Brain microvascular endothelial cell (primary cell): ENCODE data around the gene CLCA1.
"Not testable (repeated sequence)": the region's sequence is repeated elsewhere in the genome, so short reads cannot be mapped to it uniquely, and the experiment has no call there.

ENCODE experiments used
- DNase-seq: peaks from one replicate; pipeline ENCODE4 v3.0.0-alpha.2; 2020
- H3K27ac ChIP-seq: fragments of 250-450 bp; sonication (Bioruptor Pico); 2 replicates; pipeline ENCODE4 v1.5.1; 2020; ENCODE audit warnings: mild to moderate bottlenecking, moderate library complexity
- H3K27me3 ChIP-seq: fragments of 250-450 bp; sonication (Bioruptor Pico); replicated peaks from 2 replicates; pipeline ENCODE4 v1.5.1; 2020; ENCODE audit warnings: mild to moderate bottlenecking
- H3K36me3 ChIP-seq: fragments of 250-450 bp; sonication (Bioruptor Pico); replicated peaks from 2 replicates; pipeline ENCODE4 v1.5.1; 2020; ENCODE audit warnings: mild to moderate bottlenecking
- H3K4me3 ChIP-seq: 2 replicates; pipeline ENCODE4 v1.5.1; 2011; ENCODE audit warnings: low read depth, mild to moderate bottlenecking, control low read depth, low read length, moderate library complexity
- in situ Hi-C: cut with HindIII; loops from 2 replicates; pipeline ENCODE4 v1.10.0; 2017; ENCODE audit warnings: low sequenced_read_pairs, low pct_ligation_motif_present
- TF ChIP-seq, protein P1 (sequence below): IDR thresholded peaks from 2 replicates; pipeline ENCODE4 v1.5.1; 2011; ENCODE audit warnings: low read depth, mild to moderate bottlenecking, moderate library complexity, low read length, control low read depth, inconsistent platforms; ENCODE audit errors: missing control alignments

Gene CLCA1

DNA sequence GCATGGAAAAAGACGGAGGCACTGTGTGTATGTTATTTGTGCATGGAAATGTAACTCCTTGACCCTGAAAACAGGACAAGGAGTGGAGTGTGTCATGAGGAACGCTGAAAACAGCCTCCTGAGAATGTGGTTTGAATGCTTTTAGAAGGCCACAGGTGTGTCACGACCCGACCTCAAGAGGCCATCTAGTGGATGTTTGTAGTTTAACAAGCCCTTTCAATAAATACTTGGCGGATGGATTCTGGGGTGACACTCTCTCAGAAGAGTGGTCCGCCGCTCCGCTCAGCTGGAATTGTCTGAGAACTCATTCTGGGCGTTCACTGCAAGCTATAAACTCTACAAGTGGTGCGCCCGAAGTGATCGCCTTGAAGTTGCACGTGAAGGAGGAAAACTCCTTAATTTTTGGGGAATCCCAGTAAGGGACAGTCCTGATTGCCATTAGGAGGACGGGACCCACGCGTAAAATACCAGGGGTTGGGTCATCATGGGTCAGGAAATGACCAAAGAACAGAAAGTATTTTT lies 33.5 kb downstream of the CLCA1 start:
- H3K27ac ChIP-seq, in situ Hi-C loops, H3K36me3 ChIP-seq, DNase-seq, H3K27me3 ChIP-seq: not testable (repeated sequence)
- TF ChIP-seq, protein P1, sequence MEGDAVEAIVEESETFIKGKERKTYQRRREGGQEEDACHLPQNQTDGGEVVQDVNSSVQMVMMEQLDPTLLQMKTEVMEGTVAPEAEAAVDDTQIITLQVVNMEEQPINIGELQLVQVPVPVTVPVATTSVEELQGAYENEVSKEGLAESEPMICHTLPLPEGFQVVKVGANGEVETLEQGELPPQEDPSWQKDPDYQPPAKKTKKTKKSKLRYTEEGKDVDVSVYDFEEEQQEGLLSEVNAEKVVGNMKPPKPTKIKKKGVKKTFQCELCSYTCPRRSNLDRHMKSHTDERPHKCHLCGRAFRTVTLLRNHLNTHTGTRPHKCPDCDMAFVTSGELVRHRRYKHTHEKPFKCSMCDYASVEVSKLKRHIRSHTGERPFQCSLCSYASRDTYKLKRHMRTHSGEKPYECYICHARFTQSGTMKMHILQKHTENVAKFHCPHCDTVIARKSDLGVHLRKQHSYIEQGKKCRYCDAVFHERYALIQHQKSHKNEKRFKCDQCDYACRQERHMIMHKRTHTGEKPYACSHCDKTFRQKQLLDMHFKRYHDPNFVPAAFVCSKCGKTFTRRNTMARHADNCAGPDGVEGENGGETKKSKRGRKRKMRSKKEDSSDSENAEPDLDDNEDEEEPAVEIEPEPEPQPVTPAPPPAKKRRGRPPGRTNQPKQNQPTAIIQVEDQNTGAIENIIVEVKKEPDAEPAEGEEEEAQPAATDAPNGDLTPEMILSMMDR = peak; percentile 53
- H3K4me3 ChIP-seq = peak overlapping the region; percentile 24

DNA sequence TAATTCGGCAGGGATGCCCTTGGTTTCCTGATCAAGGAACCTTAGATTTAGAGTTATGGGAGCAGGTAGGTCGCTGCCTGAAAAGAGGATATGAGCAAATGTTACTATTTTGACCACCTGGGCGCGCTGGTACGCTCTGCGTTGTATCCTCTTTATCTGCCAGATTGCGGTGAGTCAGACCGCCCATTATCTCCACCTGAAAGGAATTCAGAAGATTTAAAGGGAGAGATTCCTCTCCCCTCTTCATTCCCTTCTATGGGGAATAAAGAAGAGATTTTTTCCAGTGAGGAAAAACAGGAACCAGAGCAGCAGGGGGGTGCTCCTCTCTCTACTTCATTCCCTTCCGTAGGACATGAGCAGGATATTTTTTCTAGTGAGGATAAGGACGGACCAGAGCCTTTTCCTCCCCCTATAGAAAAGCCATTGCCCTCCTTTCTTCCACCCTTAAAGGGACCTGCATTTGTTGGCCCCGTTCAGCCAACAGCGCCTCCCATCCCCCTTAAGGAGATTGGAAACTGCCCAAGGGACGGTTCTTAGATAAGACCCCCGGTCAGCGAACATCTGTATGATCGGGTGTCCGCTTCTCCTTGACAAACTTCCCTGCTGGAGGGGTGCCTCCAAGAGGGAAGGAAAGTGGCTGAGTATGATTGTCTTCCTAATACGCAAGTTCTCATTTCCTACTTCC lies 34.1 kb downstream of the CLCA1 start:
- no peaks in the 10 kb centered on the region for H3K27me3 ChIP-seq
- TF ChIP-seq, protein P1 = no peak
- in situ Hi-C loops = no loop called here
- no peak overlapping the region for H3K27ac ChIP-seq
- no peak for DNase-seq
- H3K36me3 ChIP-seq = no peaks in the 10 kb centered on the region
- H3K4me3 ChIP-seq = no peak overlapping the region

DNA sequence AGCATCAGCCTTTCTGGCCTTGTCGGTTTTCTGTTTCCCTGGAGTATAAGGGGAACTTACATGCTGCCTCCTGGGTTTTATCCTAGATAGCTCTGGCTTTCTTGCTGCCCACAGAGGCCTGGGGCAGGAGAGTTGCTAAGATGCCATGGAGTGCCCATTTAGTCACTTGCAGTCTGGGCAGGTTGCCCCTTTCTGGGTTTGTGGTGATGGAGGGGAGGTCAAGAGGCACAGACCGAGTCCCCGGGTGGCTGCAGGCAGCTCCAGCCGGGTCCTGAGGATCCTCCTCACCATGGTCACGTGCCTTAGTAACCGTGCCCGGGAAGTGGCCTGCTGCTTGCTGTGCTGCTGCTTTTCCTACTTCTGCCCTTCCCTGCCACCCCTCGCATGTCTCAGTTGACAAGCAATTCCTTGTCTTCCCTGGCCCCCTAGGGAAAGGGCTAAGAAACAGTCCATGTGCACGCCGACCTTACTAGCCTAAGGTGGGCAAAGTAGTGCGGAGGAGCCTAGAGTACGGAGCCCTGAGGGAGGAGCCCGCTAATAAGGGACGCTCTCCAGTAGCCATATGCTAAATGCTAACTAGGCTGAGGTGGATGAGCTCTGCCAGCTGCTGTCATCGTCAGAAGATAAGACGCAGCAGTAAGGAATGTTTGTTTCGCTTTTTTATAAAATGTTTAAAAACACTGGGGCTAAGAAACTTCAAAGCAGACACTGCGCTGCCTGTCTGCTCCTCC lies 34.8 kb downstream of the CLCA1 start:
- H3K27me3 ChIP-seq = no peaks in the 10 kb centered on the region
- no peaks in the 10 kb centered on the region for H3K36me3 ChIP-seq
- no peak overlapping the region for H3K27ac ChIP-seq
- H3K4me3 ChIP-seq = peak overlapping the region; percentile 35
- DNase-seq = no peak
- TF ChIP-seq, protein P1 = no peak
- in situ Hi-C loops = no loop called here

DNA sequence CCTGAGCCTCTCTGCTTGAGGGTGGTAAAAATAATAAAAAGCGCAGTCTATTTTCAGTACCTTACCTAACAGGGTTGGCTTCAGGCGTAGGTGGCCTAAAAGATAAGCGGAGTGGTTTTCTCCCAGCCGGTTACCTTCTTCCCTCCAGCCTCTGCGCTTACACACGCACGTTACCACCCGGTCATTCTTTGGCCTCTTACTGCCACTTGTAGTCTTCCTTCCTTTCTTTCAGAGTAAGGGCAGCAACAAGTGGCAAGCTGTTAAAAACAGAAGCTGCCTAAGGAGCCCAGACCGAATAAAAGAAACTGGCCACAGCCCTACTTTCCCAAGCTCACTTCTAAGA lies 35.4 kb downstream of the CLCA1 start:
- peak overlapping the region; percentile 35 for H3K4me3 ChIP-seq
- in situ Hi-C loops = no loop called here
- DNase-seq = no peak

GRCh38 chr1:86504895-86505563 lies 36.3 kb downstream of the CLCA1 start:
- Histone ChIP-seq H3K27me3 (no peaks in the 10 kb centered on the region), H3K27ac (no peak overlapping the region), H3K36me3 (no peaks in the 10 kb centered on the region), H3K4me3 (no peak overlapping the region)
- DNase-seq = no peak
- in situ Hi-C loops = no loop called here
- TF ChIP-seq, protein P1 = no peak

More for the DNA sequence above, 35.4 kb downstream of the CLCA1 start:
- H3K36me3 ChIP-seq = no peaks in the 10 kb centered on the region
- TF ChIP-seq, protein P1 = no peak
- no peaks in the 10 kb centered on the region for H3K27me3 ChIP-seq
- H3K27ac ChIP-seq = no peak overlapping the region
